HEK293 (cell line): ENCODE data around the gene SETD5.

Experiments
- CTCF ChIP-seq: fragments of 450-650 bp; formaldehyde crosslinking; IDR thresholded peaks from 2 replicates; pipeline ENCODE4 v1.5.1; 2016; ENCODE audit warnings: missing biosample characterization, missing genetic modification characterization
- ZFP37 ChIP-seq: fragments of 450-650 bp; formaldehyde crosslinking; IDR thresholded peaks from 2 replicates; pipeline ENCODE4 v1.5.1; 2016; ENCODE audit warnings: missing biosample characterization, missing genetic modification characterization

GRCh38 chr3:9388142-9388541 lies 9.3 kb upstream of the SETD5 start:
- TF ChIP-seq CTCF = no peak
- TF ChIP-seq ZFP37 (tag by site-specific recombination) = no peak
